Activated T-helper 2 cell treated with anti-CD3 and anti-CD28 coated beads, Interferon-gamma antibody, Interleukin-2, Interleukin-4, amounts not matched to agents 10 μg/mL and 5 μg/mL and 100 μg/mL, durations not matched to agents 14 hours and 24 hours and 36 hours (primary cell): Measurements from ENCODE around the gene GNA12. TPM values are rescaled to one million over a fixed set of nuclear protein-coding genes. Genes with fewer than 3 reads are reported as not detected.

ENCODE experiments used
- DNase-seq: peaks from one replicate; pipeline ENCODE4 v3.0.0; 2021; ENCODE audit warnings: low spot score
- H3K27ac Mint-ChIP-seq: one replicate; pipeline ENCODE4 v1.8.0; 2021; ENCODE audit warnings: mixed read lengths
- H3K27me3 Mint-ChIP-seq: one replicate; pipeline ENCODE4 v1.8.0; 2021; ENCODE audit warnings: low read depth, mixed read lengths
- H3K36me3 Mint-ChIP-seq: one replicate; pipeline ENCODE4 v1.8.0; 2021; ENCODE audit warnings: low read depth, mixed read lengths
- H3K4me1 Mint-ChIP-seq: one replicate; pipeline ENCODE4 v1.8.0; 2021; ENCODE audit warnings: low read depth, mixed read lengths
- H3K4me3 Mint-ChIP-seq: one replicate; pipeline ENCODE4 v1.8.0; 2021; ENCODE audit warnings: low read depth, mild to moderate bottlenecking, moderate library complexity, mixed read lengths
- H3K9me3 Mint-ChIP-seq: one replicate; pipeline ENCODE4 v1.8.0; 2021; ENCODE audit warnings: mixed read lengths
- intact Hi-C: fragments of 100-400 bp; cut with micrococcal nuclease; formaldehyde crosslinking; loops from one replicate; pipeline ENCODE4 v1.15.1; 2023
- total RNA-seq: library from RNA; stranded (reverse); gene quantifications from 2 replicates; pipeline ENCODE4 v1.2.3, GENCODE V29; 2022

GNA12 gene
- total RNA-seq, 1 donor from 2014 or later = 40.9 TPM

- Mint-ChIP-seq H3K4me1 (peaks cover 21% of the 10 kb centered on the region), H3K36me3 (peaks cover 31% of the 10 kb centered on the region), H3K27me3 (no peaks in the 10 kb centered on the region), H3K4me3 (no peak overlapping the region), H3K27ac (no peak overlapping the region), H3K9me3 (no peaks in the 10 kb centered on the region)
- intact Hi-C loops = no loop called here
- DNase-seq = no peak
Measured at GRCh38 chr7:2723138-2723850, 120.8 kb downstream of the GNA12 start.

- Mint-ChIP-seq H3K4me1 (peaks cover 28% of the 10 kb centered on the region), H3K27me3 (no peaks in the 10 kb centered on the region), H3K27ac (no peak overlapping the region), H3K9me3 (no peaks in the 10 kb centered on the region), H3K36me3 (peaks cover 31% of the 10 kb centered on the region), H3K4me3 (no peak overlapping the region)
- DNase-seq = no peak
- intact Hi-C loops = no loop called here
Measured at GRCh38 chr7:2722591-2722990, 121.5 kb downstream of the GNA12 start.

GRCh38 chr7:2721842-2722241, 122.3 kb downstream of the GNA12 start:
- peaks cover 33% of the 10 kb centered on the region for H3K36me3 Mint-ChIP-seq
- H3K9me3 Mint-ChIP-seq = no peaks in the 10 kb centered on the region
- H3K27me3 Mint-ChIP-seq = no peaks in the 10 kb centered on the region
- H3K4me1 Mint-ChIP-seq = peaks cover 34% of the 10 kb centered on the region
- intact Hi-C loops = no loop called here
- no peak overlapping the region for H3K27ac Mint-ChIP-seq
- DNase-seq = no peak
- no peak overlapping the region for H3K4me3 Mint-ChIP-seq

GRCh38 chr7:2720024-2720423, 124.1 kb downstream of the GNA12 start:
- H3K4me3 Mint-ChIP-seq = no peak overlapping the region
- H3K4me1 Mint-ChIP-seq = peaks cover 52% of the 10 kb centered on the region
- peaks cover 26% of the 10 kb centered on the region for H3K36me3 Mint-ChIP-seq
- no peaks in the 10 kb centered on the region for H3K27me3 Mint-ChIP-seq
- no peak overlapping the region for H3K27ac Mint-ChIP-seq
- intact Hi-C loops = loop anchor here (1.0 kb wide), 1 partner anchor 38 kb away; no protein-coding TSS in a partner anchor
- no peak for DNase-seq
- no peaks in the 10 kb centered on the region for H3K9me3 Mint-ChIP-seq

GRCh38 chr7:2719007-2719406, 125.1 kb downstream of the GNA12 start:
- Mint-ChIP-seq H3K27me3 (no peaks in the 10 kb centered on the region), H3K9me3 (no peaks in the 10 kb centered on the region), H3K36me3 (peaks cover 35% of the 10 kb centered on the region), H3K4me3 (no peak overlapping the region), H3K27ac (no peak overlapping the region), H3K4me1 (peaks cover 62% of the 10 kb centered on the region)
- intact Hi-C loops = loop anchor here (5.0 kb wide), 1 partner anchor 143 kb away; no protein-coding TSS in a partner anchor
- DNase-seq = peak; percentile 48

- Mint-ChIP-seq H3K4me3 (no peak overlapping the region), H3K27ac (no peak overlapping the region)
- DNase-seq = no peak
Measured at GRCh38 chr7:2718296-2718965, 125.7 kb downstream of the GNA12 start.

GRCh38 chr7:2717293-2718261, 126.5 kb downstream of the GNA12 start:
- peak overlapping the region; percentile 67 for H3K27ac Mint-ChIP-seq
- H3K9me3 Mint-ChIP-seq = no peaks in the 10 kb centered on the region
- H3K4me3 Mint-ChIP-seq = no peak overlapping the region
- intact Hi-C loops = loop anchor here (2.0 to 5.0 kb wide), 2 partner anchors 55 to 145 kb away; no protein-coding TSS in a partner anchor
- peaks cover 2% of the 10 kb centered on the region for H3K27me3 Mint-ChIP-seq
- peaks cover 35% of the 10 kb centered on the region for H3K36me3 Mint-ChIP-seq
- no peak for DNase-seq
- peaks cover 67% of the 10 kb centered on the region for H3K4me1 Mint-ChIP-seq

More at GRCh38 chr7:2718296-2718965, 125.7 kb downstream of the GNA12 start:
- peaks cover 66% of the 10 kb centered on the region for H3K4me1 Mint-ChIP-seq
- no peaks in the 10 kb centered on the region for H3K9me3 Mint-ChIP-seq
- H3K27me3 Mint-ChIP-seq = peaks cover 2% of the 10 kb centered on the region
- H3K36me3 Mint-ChIP-seq = peaks cover 35% of the 10 kb centered on the region
- intact Hi-C loops = loop anchor here (5.0 kb wide), 1 partner anchor 144 kb away; no protein-coding TSS in a partner anchor

GRCh38 chr7:2716906-2717292, 127.2 kb downstream of the GNA12 start:
- intact Hi-C loops = loop anchor here (2.0 to 5.0 kb wide), 2 partner anchors 56 to 145 kb away; no protein-coding TSS in a partner anchor
- Mint-ChIP-seq H3K4me3 (no peak overlapping the region), H3K27ac (peak overlapping the region; percentile 1)

GRCh38 chr7:2716488-2716887, 127.6 kb downstream of the GNA12 start:
- H3K27ac Mint-ChIP-seq = peak overlapping the region; percentile 77

More at GRCh38 chr7:2716906-2717292, 127.2 kb downstream of the GNA12 start:
- Mint-ChIP-seq H3K4me1 (peaks cover 67% of the 10 kb centered on the region), H3K9me3 (no peaks in the 10 kb centered on the region), H3K27me3 (peaks cover 2% of the 10 kb centered on the region), H3K36me3 (peaks cover 35% of the 10 kb centered on the region)
- no peak for DNase-seq

GRCh38 chr7:2715341-2716231, 128.5 kb downstream of the GNA12 start:
- Mint-ChIP-seq H3K4me3 (peak overlapping the region; percentile 47), H3K36me3 (peaks cover 30% of the 10 kb centered on the region), H3K27ac (peak overlapping the region; percentile 77), H3K4me1 (peaks cover 68% of the 10 kb centered on the region), H3K27me3 (peaks cover 2% of the 10 kb centered on the region), H3K9me3 (no peaks in the 10 kb centered on the region)
- intact Hi-C loops = loop anchor here (2.0 to 5.0 kb wide), 2 partner anchors 57 to 147 kb away; no protein-coding TSS in a partner anchor
- peak; percentile 43 for DNase-seq

More at GRCh38 chr7:2716488-2716887, 127.6 kb downstream of the GNA12 start:
- DNase-seq = no peak
- intact Hi-C loops = loop anchor here (2.0 to 5.0 kb wide), 2 partner anchors 56 to 146 kb away; no protein-coding TSS in a partner anchor
- Mint-ChIP-seq H3K9me3 (no peaks in the 10 kb centered on the region), H3K4me3 (no peak overlapping the region), H3K4me1 (peaks cover 67% of the 10 kb centered on the region), H3K27me3 (peaks cover 2% of the 10 kb centered on the region), H3K36me3 (peaks cover 35% of the 10 kb centered on the region)

GRCh38 chr7:2714636-2715035, 129.5 kb downstream of the GNA12 start:
- Mint-ChIP-seq H3K4me3 (no peak overlapping the region), H3K9me3 (no peaks in the 10 kb centered on the region), H3K36me3 (peaks cover 25% of the 10 kb centered on the region), H3K4me1 (peaks cover 72% of the 10 kb centered on the region), H3K27ac (no peak overlapping the region), H3K27me3 (peaks cover 2% of the 10 kb centered on the region)
- DNase-seq = no peak
- intact Hi-C loops = loop anchor here (5.0 kb wide), 1 partner anchor 148 kb away; no protein-coding TSS in a partner anchor
